MCF 10A (cell line): Measurements from ENCODE around the gene LCOR. TPM values are rescaled to one million over a fixed set of nuclear protein-coding genes. Genes with fewer than 3 reads are reported as not detected.

ENCODE experiments used
- BruUV-seq: library from RNA; stranded (reverse); fragments of 400-500 nt; replicated peaks from 2 replicates; lab custom pipeline; 2021; lab: Mats Ljungman, UMichigan
- CTCF ChIA-PET: fragments of 300-600 bp; sonication (Branson Sonifier 250); formaldehyde crosslinking; extraction: SDS; loops from one replicate; lab custom pipeline; 2021; ENCODE audit warnings: antibody characterized with exemption, inconsistent platforms; lab: Yijun Ruan, JAX
- POLR2A ChIA-PET: fragments of 300-600, 350-650 bp; sonication (Branson Sonifier 250); formaldehyde crosslinking; extraction: SDS; loops from one replicate; lab custom pipeline; 2020; ENCODE audit warnings: antibody characterized with exemption, inconsistent platforms; lab: Yijun Ruan, JAX
- DNase-seq: peaks from one replicate; pipeline ENCODE4 v3.0.0-alpha.2; 2018; ENCODE audit not compliant: unreplicated experiment
- H3K27ac Mint-ChIP-seq: one replicate; pipeline ENCODE4 v1.8.0; 2022; ENCODE audit warnings: mild to moderate bottlenecking, low read depth, mixed read lengths; ENCODE audit not compliant: unreplicated experiment
- H3K27me3 Mint-ChIP-seq: one replicate; pipeline ENCODE4 v1.8.0; 2022; ENCODE audit warnings: mixed read lengths; ENCODE audit not compliant: insufficient read depth, unreplicated experiment
- H3K36me3 Mint-ChIP-seq: one replicate; pipeline ENCODE4 v1.8.0; 2022; ENCODE audit warnings: mild to moderate bottlenecking, moderate library complexity, mixed read lengths; ENCODE audit not compliant: insufficient read depth, unreplicated experiment
- H3K4me1 Mint-ChIP-seq: one replicate; pipeline ENCODE4 v1.8.0; 2022; ENCODE audit warnings: mixed read lengths; ENCODE audit not compliant: insufficient read depth, unreplicated experiment
- H3K4me3 Mint-ChIP-seq: one replicate; pipeline ENCODE4 v1.8.0; 2022; ENCODE audit warnings: mild to moderate bottlenecking, moderate library complexity, mixed read lengths; ENCODE audit not compliant: unreplicated experiment
- H3K9me3 Mint-ChIP-seq: one replicate; pipeline ENCODE4 v1.8.0; 2022; ENCODE audit warnings: mixed read lengths; ENCODE audit not compliant: unreplicated experiment
- intact Hi-C: fragments of 100-400 bp; cut with micrococcal nuclease; formaldehyde crosslinking; loops from 2 replicates; pipeline ENCODE4 v1.14.1; 2022
- total RNA-seq: library from RNA; stranded (reverse); gene quantifications from 2 replicates; pipeline ENCODE4 v1.2.3, GENCODE V29; 2022
- TF ChIP-seq, protein P1 (sequence below): fragments of 200-600 bp; IDR thresholded peaks from one replicate; pipeline ENCODE4 v1.8.0; 2022; ENCODE audit warnings: antibody characterized with exemption, mild to moderate bottlenecking; ENCODE audit not compliant: unreplicated experiment

LCOR gene
- total RNA-seq, 1 experiment from 2014 or later: 40.4 TPM

DNA sequence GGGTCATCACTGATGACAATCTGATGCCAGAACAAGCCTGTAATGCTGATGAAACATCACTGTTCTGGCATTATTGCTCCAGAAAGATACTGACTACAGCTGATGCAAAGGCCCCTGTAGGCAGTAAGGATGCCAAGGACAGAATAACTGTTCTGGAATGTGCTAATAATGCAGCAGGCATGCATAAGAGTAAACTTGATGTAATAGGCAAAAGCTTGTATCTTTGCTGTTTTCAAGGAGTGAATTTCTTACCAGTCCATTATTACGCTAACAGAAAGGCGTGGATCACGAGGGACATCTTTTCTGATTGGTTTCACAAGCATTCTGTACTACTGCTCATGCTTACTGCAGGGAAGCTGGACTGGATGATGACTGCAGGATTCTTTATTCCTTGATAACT lies 18.7 kb downstream of the LCOR start:
- Mint-ChIP-seq H3K27ac (no peak overlapping the region), H3K4me1 (peaks cover 17% of the 10 kb centered on the region), H3K27me3 (no peaks in the 10 kb centered on the region), H3K9me3 (no peaks in the 10 kb centered on the region), H3K36me3 (no peaks in the 10 kb centered on the region), H3K4me3 (no peak overlapping the region)
- TF ChIP-seq, protein P1, sequence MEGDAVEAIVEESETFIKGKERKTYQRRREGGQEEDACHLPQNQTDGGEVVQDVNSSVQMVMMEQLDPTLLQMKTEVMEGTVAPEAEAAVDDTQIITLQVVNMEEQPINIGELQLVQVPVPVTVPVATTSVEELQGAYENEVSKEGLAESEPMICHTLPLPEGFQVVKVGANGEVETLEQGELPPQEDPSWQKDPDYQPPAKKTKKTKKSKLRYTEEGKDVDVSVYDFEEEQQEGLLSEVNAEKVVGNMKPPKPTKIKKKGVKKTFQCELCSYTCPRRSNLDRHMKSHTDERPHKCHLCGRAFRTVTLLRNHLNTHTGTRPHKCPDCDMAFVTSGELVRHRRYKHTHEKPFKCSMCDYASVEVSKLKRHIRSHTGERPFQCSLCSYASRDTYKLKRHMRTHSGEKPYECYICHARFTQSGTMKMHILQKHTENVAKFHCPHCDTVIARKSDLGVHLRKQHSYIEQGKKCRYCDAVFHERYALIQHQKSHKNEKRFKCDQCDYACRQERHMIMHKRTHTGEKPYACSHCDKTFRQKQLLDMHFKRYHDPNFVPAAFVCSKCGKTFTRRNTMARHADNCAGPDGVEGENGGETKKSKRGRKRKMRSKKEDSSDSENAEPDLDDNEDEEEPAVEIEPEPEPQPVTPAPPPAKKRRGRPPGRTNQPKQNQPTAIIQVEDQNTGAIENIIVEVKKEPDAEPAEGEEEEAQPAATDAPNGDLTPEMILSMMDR: no peak
- intact Hi-C loops: no loop called here
- CTCF ChIA-PET: interaction anchor here (1.1 kb wide), 2 partner anchors 61 to 339 kb away, joined by 3 read pairs; no protein-coding TSS in a partner anchor
- POLR2A ChIA-PET: interaction anchor here (0.6 to 1.0 kb wide), 3 partner anchors 10 to 123 kb away, joined by 3 to 4 read pairs (median 3); no protein-coding TSS in a partner anchor
- no TSS peak for BruUV-seq
- peak; percentile 45 for DNase-seq

DNA sequence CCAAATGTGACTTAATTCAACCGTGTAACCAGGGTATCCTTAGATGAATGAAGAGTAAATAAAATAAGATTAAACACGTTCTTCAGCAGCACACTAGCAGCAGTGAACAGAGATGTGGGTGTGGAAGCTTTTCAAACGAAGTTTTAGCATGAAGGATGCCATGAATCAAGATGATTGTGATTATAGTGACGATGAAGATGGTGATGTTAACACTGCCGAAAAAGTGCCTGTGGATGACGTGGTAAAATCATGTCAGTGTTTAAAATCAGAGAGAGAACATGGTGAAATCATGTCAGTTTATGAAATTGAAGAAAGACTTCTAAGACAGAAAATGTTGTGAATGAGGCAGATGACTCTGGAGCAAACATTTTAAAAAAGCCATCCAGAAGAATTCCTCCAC lies 19.2 kb downstream of the LCOR start:
- CTCF ChIA-PET: interaction anchor here (1.1 kb wide), 2 partner anchors 60 to 340 kb away, joined by 3 read pairs; no protein-coding TSS in a partner anchor
- no peak overlapping the region for H3K27ac Mint-ChIP-seq
- H3K9me3 Mint-ChIP-seq: no peaks in the 10 kb centered on the region
- POLR2A ChIA-PET: interaction anchor here (0.6 to 1.0 kb wide), 3 partner anchors 9 to 122 kb away, joined by 3 to 4 read pairs (median 3); no protein-coding TSS in a partner anchor
- intact Hi-C loops: no loop called here
- no peak for DNase-seq
- H3K4me3 Mint-ChIP-seq: no peak overlapping the region
- H3K4me1 Mint-ChIP-seq: peaks cover 18% of the 10 kb centered on the region
- H3K27me3 Mint-ChIP-seq: no peaks in the 10 kb centered on the region
- no peaks in the 10 kb centered on the region for H3K36me3 Mint-ChIP-seq
- no TSS peak for BruUV-seq
- TF ChIP-seq, protein P1: no peak

DNA sequence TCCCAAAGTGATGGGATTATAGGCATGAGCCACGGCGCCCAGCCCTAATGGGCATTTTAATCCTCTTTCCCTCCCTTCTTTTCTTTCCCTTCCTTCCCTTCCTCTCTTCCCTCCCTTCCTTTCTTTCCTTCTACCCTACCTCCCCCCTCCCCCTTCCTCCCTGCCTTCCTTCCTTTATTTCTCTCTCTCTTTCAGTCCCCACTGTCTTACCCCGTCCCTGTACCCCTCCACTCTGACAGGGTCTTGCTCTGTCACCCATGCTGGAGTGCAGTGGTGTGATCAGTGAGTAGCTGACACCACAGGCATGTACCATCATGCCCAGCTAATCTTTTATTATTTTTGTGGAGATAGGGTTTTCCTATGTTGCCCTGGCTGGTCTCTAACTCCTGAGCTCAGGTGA lies 24.2 kb downstream of the LCOR start:
- peaks cover 9% of the 10 kb centered on the region for H3K36me3 Mint-ChIP-seq
- H3K4me1 Mint-ChIP-seq: peaks cover 26% of the 10 kb centered on the region
- intact Hi-C loops: no loop called here
- TF ChIP-seq, protein P1: no peak
- CTCF ChIA-PET: no interaction called here
- DNase-seq: no peak
- no TSS peak for BruUV-seq
- no peaks in the 10 kb centered on the region for H3K27me3 Mint-ChIP-seq
- POLR2A ChIA-PET: no interaction called here
- H3K27ac Mint-ChIP-seq: peak overlapping the region; percentile 70
- H3K9me3 Mint-ChIP-seq: no peaks in the 10 kb centered on the region
- no peak overlapping the region for H3K4me3 Mint-ChIP-seq

DNA sequence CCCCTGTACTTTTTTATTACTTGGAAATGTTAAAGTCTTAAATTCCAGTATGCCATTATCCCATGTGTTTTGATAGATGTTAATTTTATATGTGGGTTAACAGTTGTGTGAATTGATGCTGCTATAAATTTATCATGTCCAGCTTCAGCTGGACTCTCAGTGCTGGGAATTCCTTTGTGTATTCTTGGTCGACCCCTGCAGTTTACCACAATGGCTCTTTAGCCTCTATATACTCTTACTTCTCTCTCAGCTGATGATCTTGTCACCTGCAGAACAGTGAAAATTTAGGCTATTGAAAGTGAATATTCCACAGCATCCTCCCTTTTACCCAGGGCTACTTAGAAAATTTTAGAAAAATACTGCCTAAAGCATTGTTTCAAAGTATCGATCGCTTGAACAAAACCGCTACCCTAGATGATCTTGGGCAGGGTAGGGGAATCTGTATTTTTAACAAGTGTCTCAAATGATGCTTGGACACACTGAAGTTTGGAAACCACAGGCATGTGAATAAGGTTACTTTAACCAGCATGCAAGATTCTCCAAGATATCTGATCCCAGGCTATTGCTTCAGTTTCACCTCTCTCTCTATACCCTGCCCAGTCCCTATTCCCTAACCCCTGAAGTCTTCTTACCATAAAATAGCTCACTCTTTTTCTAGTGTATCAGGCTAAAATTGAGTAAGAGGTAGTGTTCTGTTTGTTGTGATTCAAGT lies 25.4 kb downstream of the LCOR start:
- CTCF ChIA-PET: no interaction called here

More for the DNA sequence above, 25.4 kb downstream of the LCOR start:
- Mint-ChIP-seq H3K27ac (peak overlapping the region; percentile 70), H3K27me3 (no peaks in the 10 kb centered on the region), H3K4me3 (no peak overlapping the region), H3K9me3 (no peaks in the 10 kb centered on the region), H3K36me3 (peaks cover 9% of the 10 kb centered on the region), H3K4me1 (peaks cover 24% of the 10 kb centered on the region)
- TF ChIP-seq, protein P1: no peak
- intact Hi-C loops: no loop called here
- BruUV-seq: no TSS peak
- DNase-seq: no peak
- POLR2A ChIA-PET: no interaction called here
